ENCODE data around the gene ZCCHC9.
"Not testable (repeated sequence)": the region's sequence is repeated elsewhere in the genome, so short reads cannot be mapped to it uniquely, and the experiment has no call there.

Gene ZCCHC9

GRCh38 chr5:81290146-81290545, 11.2 kb upstream of the ZCCHC9 start:
- H3K4me3 ChIP-seq (ENCODE audit: low read depth, low read length): no peak overlapping the region
- TF ChIP-seq CTCF (IDR thresholded peaks at IDR 0.05; ENCODE audit: borderline replicate concordance, insufficient read depth, low read depth, low read length): no peak

- no peak overlapping the region for H3K4me3 ChIP-seq (ENCODE audit: low read depth, low read length)
- TF ChIP-seq CTCF (IDR thresholded peaks at IDR 0.05; ENCODE audit: borderline replicate concordance, insufficient read depth, low read depth, low read length): no peak
These were observed 9.3 kb upstream of the ZCCHC9 start for GRCh38 chr5:81292130-81292529.

GRCh38 chr5:81294021-81294420, 7.4 kb upstream of the ZCCHC9 start:
- not testable (repeated sequence) for H3K4me3 ChIP-seq (ENCODE audit: low read depth, low read length)

- no peak for TF ChIP-seq CTCF (IDR thresholded peaks at IDR 0.05; ENCODE audit: borderline replicate concordance, insufficient read depth, low read depth, low read length)
- H3K4me3 ChIP-seq (ENCODE audit: low read depth, low read length): no peak overlapping the region
These were observed 3.9 kb upstream of the ZCCHC9 start for GRCh38 chr5:81297531-81297930.

- no peak for TF ChIP-seq CTCF (IDR thresholded peaks at IDR 0.05; ENCODE audit: borderline replicate concordance, insufficient read depth, low read depth, low read length)
- H3K4me3 ChIP-seq (ENCODE audit: low read depth, low read length): peak overlapping the region; percentile 73
These were observed 491 bp upstream of the ZCCHC9 start for GRCh38 chr5:81300921-81301270.

- TF ChIP-seq CTCF (IDR thresholded peaks at IDR 0.05; ENCODE audit: borderline replicate concordance, insufficient read depth, low read depth, low read length): no peak
- H3K4me3 ChIP-seq (ENCODE audit: low read depth, low read length): no peak overlapping the region
These were observed 1.2 kb downstream of the ZCCHC9 start for GRCh38 chr5:81302596-81302995.

- TF ChIP-seq CTCF (IDR thresholded peaks at IDR 0.05; ENCODE audit: borderline replicate concordance, insufficient read depth, low read depth, low read length): no peak
- no peak overlapping the region for H3K4me3 ChIP-seq (ENCODE audit: low read depth, low read length)
These were observed 2.2 kb downstream of the ZCCHC9 start for GRCh38 chr5:81303563-81303962.

GRCh38 chr5:81305785-81306184, 4.4 kb downstream of the ZCCHC9 start:
- TF ChIP-seq CTCF (IDR thresholded peaks at IDR 0.05; ENCODE audit: borderline replicate concordance, insufficient read depth, low read depth, low read length): no peak
- H3K4me3 ChIP-seq (ENCODE audit: low read depth, low read length): no peak overlapping the region

Data from GM12875 (cell line).